Transverse colon (tissue), 4 donors: ENCODE measurements around the gene ARMS2. TPM values are rescaled to one million over a fixed set of nuclear protein-coding genes. Genes with fewer than 3 reads are reported as not detected.

Experiments
- DNase-seq: peaks from one replicate; pipeline ENCODE4 v3.0.0-alpha.2; 2019
- H3K27ac ChIP-seq, 4 donors: fragments of 200-600 bp; sonication (generic); 2 replicates each; pipeline ENCODE4 v1.5.1; 2016 to 2018; ENCODE audit warnings: inconsistent platforms in 4 of 4
- H3K27me3 ChIP-seq: fragments of 200-600 bp; sonication (generic); 2 replicates; pipeline ENCODE4 v1.5.1; 2017; ENCODE audit warnings: inconsistent platforms
- H3K36me3 ChIP-seq, 4 donors: fragments of 200-600 bp; sonication (generic); 2 replicates each; pipeline ENCODE4 v1.5.1; 2017 to 2019; ENCODE audit warnings: inconsistent platforms in 4 of 4
- H3K4me1 ChIP-seq, 4 donors: fragments of 200-600 bp; sonication (generic); 2 replicates each; pipeline ENCODE4 v1.5.1; 2017 to 2020; ENCODE audit warnings: inconsistent platforms in 4 of 4
- H3K4me3 ChIP-seq, 4 donors: fragments of 200-600 bp; sonication (generic); 1 replicate in 1 of 4; 2 replicates in 3 of 4; pipeline versions ENCODE4 v1.5.1 to v1.6.1; 2017 to 2019; ENCODE audit warnings: inconsistent platforms in 4 of 4
- H3K9me3 ChIP-seq, 2 donors: fragments of 200-600 bp; sonication (generic); 2 replicates each; pipeline ENCODE4 v1.5.1; 2017 to 2019; ENCODE audit warnings: inconsistent platforms in 2 of 2
- CTCF ChIP-seq, 5 experiments: fragments of 200-600 bp in 3 of 5; fragments of 450-650 bp in 2 of 5; sonication (generic) in 3 of 5; IDR thresholded peaks; 1 replicate in 2 of 5; 2 replicates in 3 of 5; pipeline ENCODE4 v1.5.1; 2016 to 2017; ENCODE audit warnings: antibody characterized with exemption in 5 of 5, inconsistent platforms in 3 of 5, mild to moderate bottlenecking in 2 of 5, moderate library complexity in 1 of 5
- EP300 ChIP-seq: sonication (generic); formaldehyde crosslinking; IDR thresholded peaks from one replicate; pipeline ENCODE4 v1.6.1; 2017; ENCODE audit warnings: antibody characterized with exemption, low read depth
- POLR2A ChIP-seq: fragments of 450-650 bp; IDR thresholded peaks from one replicate; pipeline ENCODE4 v1.6.1; 2016; ENCODE audit warnings: antibody characterized with exemption, mild to moderate bottlenecking, moderate library complexity
- POLR2AphosphoS5 ChIP-seq, 3 donors: sonication (generic); formaldehyde crosslinking; IDR thresholded peaks; one replicate each; pipeline ENCODE4 v1.6.1; 2016; ENCODE audit warnings: antibody characterized with exemption in 3 of 3
- WGBS, 2 donors: methylation state at CpG; one replicate each; pipeline ENCODE4 v1.1.5; 2018; ENCODE audit warnings: low coverage in 1 of 2; 5-methylcytosine and 5-hydroxymethylcytosine counted together
- in situ Hi-C, 4 donors: fragments of 200-750 bp; cut with MboI; loops; one replicate each; pipeline versions ENCODE4 v1.15.0 to v1.15.1; 2017; ENCODE audit warnings: low sequenced_read_pairs in 3 of 4, low pct_ligation_motif_present in 1 of 4, low pct_unique_long_range_greater_than_20kb in 1 of 4
- intact Hi-C: fragments of 100-400 bp; cut with DNase I; formaldehyde crosslinking; loops from one replicate; pipeline ENCODE4 v1.15.1; 2023; ENCODE audit warnings: low total_unique reads
- total RNA-seq, 4 donors: library from RNA; depleted of rRNA; stranded (reverse); fragments of >200 nt; gene quantifications; one replicate each; pipeline ENCODE4 v1.1.0, GENCODE V29; 2016

Gene ARMS2
- total RNA-seq, 4 donors from 2014 or later, result not detected

DNA sequence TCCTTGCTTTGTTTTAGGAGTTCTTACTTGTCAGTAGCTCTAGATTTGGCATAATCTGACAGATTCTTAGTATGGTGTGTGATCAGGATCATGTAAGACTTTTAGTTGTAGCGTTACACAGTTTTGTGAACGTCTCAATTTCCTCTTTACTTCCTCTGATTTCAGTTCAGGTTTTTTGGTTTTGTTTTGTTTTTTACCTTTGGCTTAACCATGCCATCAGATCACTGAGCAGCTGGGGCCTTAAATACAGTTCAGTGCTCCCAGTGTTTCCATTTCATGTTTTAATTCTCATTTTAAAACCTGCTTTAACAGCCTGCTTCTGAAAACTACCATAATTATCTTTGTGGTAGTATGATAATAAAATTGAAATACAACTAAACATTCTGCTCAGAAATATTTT, 27.2 kb upstream of the ARMS2 start:
- intact Hi-C loops, result no loop called here
- no peak for DNase-seq
- WGBS, 2 donors, result 70 to 74% methylated on average over 2 of the region's 2 CpGs
- in situ Hi-C loops, result loop anchor here in 1 of 4 donors (25.0 kb wide), 1 partner anchor 140 kb away; no protein-coding TSS in a partner anchor
- no peaks in the 10 kb centered on the region for H3K4me1 ChIP-seq
- no peak overlapping the region for H3K27ac ChIP-seq
- peaks cover 0 to 8% (median 4%) of the 10 kb centered on the region in 4 donors for H3K36me3 ChIP-seq
- no peak overlapping the region for H3K4me3 ChIP-seq
- TF ChIP-seq CTCF (IDR thresholded peaks at IDR 0.05), result no peak
- no peak for TF ChIP-seq POLR2AphosphoS5 (IDR thresholded peaks at IDR 0.05)
- no peak for TF ChIP-seq EP300
- no peak for TF ChIP-seq POLR2A
- no peaks in the 10 kb centered on the region for H3K27me3 ChIP-seq
- H3K9me3 ChIP-seq, result no peaks in the 10 kb centered on the region

DNA sequence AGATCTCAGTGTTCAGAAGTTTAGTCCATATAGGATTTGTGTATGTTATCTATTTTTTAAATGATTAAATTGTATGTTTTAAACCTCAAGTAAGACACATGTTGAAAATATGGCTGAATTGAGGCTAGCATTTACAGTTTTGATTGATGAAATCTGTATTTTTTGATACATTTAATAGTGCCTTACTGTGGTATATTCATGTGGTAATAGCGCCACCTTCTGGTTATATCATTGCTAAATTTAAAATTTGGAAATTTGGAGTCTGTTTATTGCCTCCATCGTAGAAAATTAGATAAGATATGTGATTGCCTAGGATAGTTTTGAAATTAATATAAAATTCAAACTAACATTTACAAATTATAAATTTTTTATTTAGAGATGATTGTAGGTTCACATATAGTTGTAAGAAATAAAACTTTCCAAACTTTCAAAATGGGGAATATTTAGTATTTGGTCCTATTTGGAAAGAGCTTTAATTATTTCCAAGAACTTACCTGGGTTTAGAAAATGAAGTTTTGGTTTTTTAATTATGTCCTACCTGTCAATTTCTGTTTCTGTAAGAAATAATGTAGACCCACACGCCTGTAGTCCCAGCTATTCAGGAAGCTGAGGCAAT, 19.1 kb upstream of the ARMS2 start:
- H3K4me1 ChIP-seq, result no peaks in the 10 kb centered on the region
- in situ Hi-C loops (loop anchor here (5.0 to 25.0 kb wide), 5 partner anchors 91 to 148 kb away; no protein-coding TSS in a partner anchor), intact Hi-C loops (loop anchor here (1.0 to 10.0 kb wide), 3 partner anchors 93 to 136 kb away; partner anchors contain the start of gene DMBT1)
- H3K36me3 ChIP-seq, result no peaks in the 10 kb centered on the region
- H3K4me3 ChIP-seq, result no peak overlapping the region
- no peaks in the 10 kb centered on the region for H3K9me3 ChIP-seq
- H3K27me3 ChIP-seq, result no peaks in the 10 kb centered on the region
- DNase-seq, result no peak
- H3K27ac ChIP-seq, result no peak overlapping the region
- 33 to 36% methylated on average over 3 of the region's 3 CpGs for WGBS, 2 donors
- TF ChIP-seq POLR2AphosphoS5 (IDR thresholded peaks at IDR 0.05) (no peak), CTCF (IDR thresholded peaks at IDR 0.05) (peak; percentile 67 to 82 (median 73)), POLR2A (no peak), EP300 (no peak)

GRCh38 chr10:122441961-122442360, 12.5 kb upstream of the ARMS2 start:
- Histone ChIP-seq H3K4me3 (no peak overlapping the region), H3K27me3 (no peaks in the 10 kb centered on the region), H3K36me3 (no peaks in the 10 kb centered on the region), H3K27ac (no peak overlapping the region), H3K4me1 (no peaks in the 10 kb centered on the region), H3K9me3 (no peaks in the 10 kb centered on the region)
- intact Hi-C loops (no loop called here), in situ Hi-C loops (loop anchor here in 2 of 4 donors (10.0 to 25.0 kb wide), 2 partner anchors 123 to 155 kb away; partner anchors contain the start of gene DMBT1 (in 1 of the 2))
- WGBS, 2 donors, result 72 to 74% methylated on average over 7 of the region's 7 CpGs
- TF ChIP-seq CTCF (IDR thresholded peaks at IDR 0.05) (no peak), POLR2AphosphoS5 (IDR thresholded peaks at IDR 0.05) (no peak), EP300 (no peak), POLR2A (no peak)
- no peak for DNase-seq

GRCh38 chr10:122445469-122445868, 9.0 kb upstream of the ARMS2 start:
- Histone ChIP-seq H3K4me1 (no peaks in the 10 kb centered on the region), H3K27me3 (no peaks in the 10 kb centered on the region), H3K9me3 (no peaks in the 10 kb centered on the region), H3K4me3 (no peak overlapping the region), H3K36me3 (no peaks in the 10 kb centered on the region), H3K27ac (no peak overlapping the region)
- TF ChIP-seq EP300 (no peak), POLR2AphosphoS5 (IDR thresholded peaks at IDR 0.05) (no peak), CTCF (IDR thresholded peaks at IDR 0.05) (no peak), POLR2A (no peak)
- DNase-seq, result no peak
- in situ Hi-C loops (loop anchor here in 2 of 4 donors (10.0 to 25.0 kb wide), 2 partner anchors 119 to 158 kb away; partner anchors contain the start of gene DMBT1 (in 1 of the 2)), intact Hi-C loops (loop anchor here (1.0 kb wide), 1 partner anchor 24 kb away; no protein-coding TSS in a partner anchor)
- WGBS, 2 donors, result 66 to 100% methylated on average over 1 of the region's 1 CpG
